GM23338 (cell line): Measurements from ENCODE around the gene DTYMK. TPM values are rescaled to one million over a fixed set of nuclear protein-coding genes. Genes with fewer than 3 reads are reported as not detected.

Experiments
- ATAC-seq: fragments of 200-7000 bp; cut with Tn5 transposase; 3 replicates; pipeline ENCODE4 v1.9.1; 2020
- DNase-seq: peaks from one replicate; pipeline ENCODE4 v3.0.0-alpha.2; 2015; ENCODE audit warnings: low spot score
- H2AFZ ChIP-seq: fragments of 200-600 bp; sonication (generic); 2 replicates; pipeline ENCODE4 v1.8.0; 2016; ENCODE audit warnings: antibody characterized with exemption, mild to moderate bottlenecking, moderate library complexity
- H3F3A ChIP-seq: fragments of 200-600 bp; sonication (generic); replicated peaks from 2 replicates; pipeline ENCODE4 v1.8.0; 2017; ENCODE audit warnings: antibody characterized with exemption, mixed run types, low read depth
- H3K27ac ChIP-seq: fragments of 200-600 bp; sonication (generic); 2 replicates; pipeline ENCODE4 v1.6.1; 2016; ENCODE audit warnings: low read depth
- H3K27me3 ChIP-seq: fragments of 200-600 bp; sonication (generic); 2 replicates; pipeline ENCODE4 v1.8.0; 2016; ENCODE audit warnings: mild to moderate bottlenecking, mixed run types, moderate library complexity; ENCODE audit not compliant: insufficient read depth
- H3K36me3 ChIP-seq: fragments of 200-600 bp; sonication (generic); 2 replicates; pipeline ENCODE4 v1.8.0; 2016; ENCODE audit warnings: mild to moderate bottlenecking; ENCODE audit not compliant: insufficient read depth
- H3K4me1 ChIP-seq: fragments of 200-600 bp; sonication (generic); 2 replicates; pipeline ENCODE4 v1.8.0; 2016; ENCODE audit warnings: mild to moderate bottlenecking, moderate library complexity; ENCODE audit not compliant: insufficient read depth
- H3K4me2 ChIP-seq: fragments of 200-600 bp; sonication (generic); 2 replicates; pipeline ENCODE4 v1.7.1; 2017; ENCODE audit warnings: mixed run types
- H3K4me3 ChIP-seq: fragments of 200-600 bp; sonication (generic); 2 replicates; pipeline ENCODE4 v1.6.1; 2016; ENCODE audit warnings: mixed run types
- H3K79me2 ChIP-seq: fragments of 200-600 bp; sonication (generic); replicated peaks from 2 replicates; pipeline ENCODE4 v1.8.0; 2017; ENCODE audit warnings: mild to moderate bottlenecking; ENCODE audit not compliant: insufficient read depth
- H3K9me2 ChIP-seq: fragments of 200-600 bp; sonication (generic); 2 replicates; pipeline ENCODE4 v1.8.0; 2017; ENCODE audit not compliant: insufficient read depth
- H4K20me1 ChIP-seq: fragments of 200-600 bp; sonication (generic); replicated peaks from 2 replicates; pipeline ENCODE4 v1.8.0; 2017; ENCODE audit warnings: mild to moderate bottlenecking; ENCODE audit not compliant: insufficient read depth
- H3K27ac Mint-ChIP-seq: 2 replicates; pipeline ENCODE4 v1.8.0; 2020; ENCODE audit warnings: inconsistent platforms, mild to moderate bottlenecking, moderate library complexity, mixed read lengths
- H3K27me3 Mint-ChIP-seq: 3 replicates; pipeline ENCODE4 v1.8.0; 2022; ENCODE audit warnings: low read depth, mild to moderate bottlenecking, moderate library complexity, mixed read lengths, inconsistent platforms; ENCODE audit not compliant: insufficient read depth, poor library complexity
- H3K36me3 Mint-ChIP-seq: 3 replicates; pipeline ENCODE4 v1.8.0; 2021; ENCODE audit warnings: low read depth, mild to moderate bottlenecking, inconsistent platforms, moderate library complexity, mixed read lengths
- H3K4me1 Mint-ChIP-seq: 3 replicates; pipeline ENCODE4 v1.8.0; 2020; ENCODE audit warnings: mild to moderate bottlenecking, inconsistent platforms, mixed read lengths
- H3K4me3 Mint-ChIP-seq: 3 replicates; pipeline ENCODE4 v1.8.0; 2021; ENCODE audit warnings: moderate library complexity, mild to moderate bottlenecking, inconsistent platforms, mixed read lengths
- H3K9me3 Mint-ChIP-seq: 3 replicates; pipeline ENCODE4 v1.8.0; 2020; ENCODE audit warnings: moderate library complexity, mild to moderate bottlenecking, inconsistent platforms, mixed read lengths
- CREB1 ChIP-seq: fragments of 250-450 bp; sonication (Bioruptor Pico); IDR thresholded peaks from 2 replicates; pipeline ENCODE4 v1.5.0; 2020; ENCODE audit warnings: low read depth, mild to moderate bottlenecking, moderate library complexity
- EZH2phosphoT487 ChIP-seq: fragments of 200-600 bp; sonication (generic); IDR thresholded peaks from one replicate; pipeline ENCODE4 v1.8.1; 2018; ENCODE audit warnings: antibody characterized with exemption; ENCODE audit not compliant: unreplicated experiment
- NANOG ChIP-seq: IDR thresholded peaks from 2 replicates; pipeline ENCODE4 v1.6.1; 2016; ENCODE audit warnings: antibody characterized with exemption, borderline replicate concordance
- POLR2AphosphoS5 ChIP-seq: IDR thresholded peaks from 2 replicates; pipeline ENCODE4 v1.6.1; 2016; ENCODE audit warnings: antibody characterized with exemption, low read depth
- REST ChIP-seq: IDR thresholded peaks from one replicate; pipeline ENCODE4 v1.6.1; 2018; ENCODE audit warnings: antibody characterized with exemption; ENCODE audit not compliant: unreplicated experiment
- STAT1 ChIP-seq: IDR thresholded peaks from one replicate; pipeline ENCODE4 v1.6.1; 2016; ENCODE audit warnings: antibody characterized with exemption; ENCODE audit not compliant: unreplicated experiment
- ZNF114 ChIP-seq: fragments of 250-450 bp; sonication (Bioruptor Pico); IDR thresholded peaks from 2 replicates; pipeline ENCODE4 v1.5.0; 2020; ENCODE audit warnings: mild to moderate bottlenecking, moderate library complexity
- ZNF331 ChIP-seq: fragments of 250-450 bp; sonication (Bioruptor Pico); IDR thresholded peaks from 2 replicates; pipeline ENCODE4 v1.5.0; 2020; ENCODE audit warnings: low read depth, mild to moderate bottlenecking, moderate library complexity
- polyA plus RNA-seq: library from polyadenylated mRNA; unstranded; fragments of >200 nt; fragmentation: Nextera tagmentation; extraction: Ambion mirVana; gene quantifications from 2 replicates; pipeline ENCODE4 v1.2.1, GENCODE V29; 2016
- total RNA-seq: library from RNA; depleted of rRNA; stranded (reverse); fragments of >200 nt; shearing (Covaris generic); gene quantifications from 2 replicates; pipeline ENCODE4 v1.2.3, GENCODE V29; 2014
- TF ChIP-seq, protein P1 (sequence below): fragments of 250-450 bp; sonication (Bioruptor Pico); IDR thresholded peaks from 2 replicates; pipeline ENCODE4 v1.5.0; 2020; ENCODE audit warnings: mild to moderate bottlenecking, moderate library complexity
- TF ChIP-seq, protein P2 (sequence below), 2 experiments: fragments of 200-600 bp in 1 of 2; sonication (generic) in 1 of 2; conservative IDR thresholded peaks; 2 replicates each; pipeline versions ENCODE4 v1.5.1 to v1.6.1; 2016 to 2017; ENCODE audit warnings: antibody characterized with exemption in 2 of 2, low read depth in 2 of 2, mild to moderate bottlenecking in 2 of 2, moderate library complexity in 1 of 2

DTYMK gene
- total and polyA plus RNA-seq, 2 experiments from 2014 or later, result 55.4 to 65.4 TPM

DNA sequence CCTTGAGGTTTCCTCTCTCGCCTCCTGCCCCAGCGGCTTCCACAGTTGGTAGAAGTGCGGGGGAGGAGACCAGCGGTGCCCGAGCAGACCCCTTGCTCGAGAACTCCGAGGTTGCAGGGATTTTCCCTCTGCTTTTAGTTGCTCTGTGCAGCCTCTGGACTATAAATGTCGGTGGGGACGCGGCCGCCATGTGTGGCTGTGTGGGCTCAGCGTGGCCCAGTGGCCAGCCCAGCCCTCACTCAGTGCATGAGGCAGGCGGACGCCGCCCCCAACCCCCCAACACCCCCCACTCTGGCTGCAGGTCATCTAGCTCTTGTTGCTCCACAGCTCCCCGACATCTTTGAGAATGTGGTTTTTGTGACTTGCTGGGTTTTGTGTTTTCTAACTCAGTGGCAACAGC is 32.5 kb upstream of the DTYMK start:
- Histone ChIP-seq H3K79me2 (no peaks in the 10 kb centered on the region; the same call in 1 of the 2 replicates), H3F3A (no peaks in the 10 kb centered on the region), H3K9me2 (no peaks in the 10 kb centered on the region), H3K4me1 (no peaks in the 10 kb centered on the region), H3K27ac (no peak overlapping the region), H2AFZ (no peak overlapping the region), H3K27me3 (no peaks in the 10 kb centered on the region), H4K20me1 (peaks cover 16% of the 10 kb centered on the region), H3K4me3 (no peak overlapping the region), H3K4me2 (no peak overlapping the region), H3K36me3 (peaks cover 14% of the 10 kb centered on the region)
- no peak overlapping the region for H3K4me3 Mint-ChIP-seq
- ATAC-seq (no peak), DNase-seq (no peak)
- peaks cover 30% of the 10 kb centered on the region for H3K9me3 Mint-ChIP-seq
- H3K27ac Mint-ChIP-seq, result no peak overlapping the region
- no peaks in the 10 kb centered on the region for H3K4me1 Mint-ChIP-seq
- H3K27me3 Mint-ChIP-seq, result peaks cover 6% of the 10 kb centered on the region
- peaks cover 76% of the 10 kb centered on the region for H3K36me3 Mint-ChIP-seq
- no peak for TF ChIP-seq EZH2phosphoT487
- TF ChIP-seq, protein P1, sequence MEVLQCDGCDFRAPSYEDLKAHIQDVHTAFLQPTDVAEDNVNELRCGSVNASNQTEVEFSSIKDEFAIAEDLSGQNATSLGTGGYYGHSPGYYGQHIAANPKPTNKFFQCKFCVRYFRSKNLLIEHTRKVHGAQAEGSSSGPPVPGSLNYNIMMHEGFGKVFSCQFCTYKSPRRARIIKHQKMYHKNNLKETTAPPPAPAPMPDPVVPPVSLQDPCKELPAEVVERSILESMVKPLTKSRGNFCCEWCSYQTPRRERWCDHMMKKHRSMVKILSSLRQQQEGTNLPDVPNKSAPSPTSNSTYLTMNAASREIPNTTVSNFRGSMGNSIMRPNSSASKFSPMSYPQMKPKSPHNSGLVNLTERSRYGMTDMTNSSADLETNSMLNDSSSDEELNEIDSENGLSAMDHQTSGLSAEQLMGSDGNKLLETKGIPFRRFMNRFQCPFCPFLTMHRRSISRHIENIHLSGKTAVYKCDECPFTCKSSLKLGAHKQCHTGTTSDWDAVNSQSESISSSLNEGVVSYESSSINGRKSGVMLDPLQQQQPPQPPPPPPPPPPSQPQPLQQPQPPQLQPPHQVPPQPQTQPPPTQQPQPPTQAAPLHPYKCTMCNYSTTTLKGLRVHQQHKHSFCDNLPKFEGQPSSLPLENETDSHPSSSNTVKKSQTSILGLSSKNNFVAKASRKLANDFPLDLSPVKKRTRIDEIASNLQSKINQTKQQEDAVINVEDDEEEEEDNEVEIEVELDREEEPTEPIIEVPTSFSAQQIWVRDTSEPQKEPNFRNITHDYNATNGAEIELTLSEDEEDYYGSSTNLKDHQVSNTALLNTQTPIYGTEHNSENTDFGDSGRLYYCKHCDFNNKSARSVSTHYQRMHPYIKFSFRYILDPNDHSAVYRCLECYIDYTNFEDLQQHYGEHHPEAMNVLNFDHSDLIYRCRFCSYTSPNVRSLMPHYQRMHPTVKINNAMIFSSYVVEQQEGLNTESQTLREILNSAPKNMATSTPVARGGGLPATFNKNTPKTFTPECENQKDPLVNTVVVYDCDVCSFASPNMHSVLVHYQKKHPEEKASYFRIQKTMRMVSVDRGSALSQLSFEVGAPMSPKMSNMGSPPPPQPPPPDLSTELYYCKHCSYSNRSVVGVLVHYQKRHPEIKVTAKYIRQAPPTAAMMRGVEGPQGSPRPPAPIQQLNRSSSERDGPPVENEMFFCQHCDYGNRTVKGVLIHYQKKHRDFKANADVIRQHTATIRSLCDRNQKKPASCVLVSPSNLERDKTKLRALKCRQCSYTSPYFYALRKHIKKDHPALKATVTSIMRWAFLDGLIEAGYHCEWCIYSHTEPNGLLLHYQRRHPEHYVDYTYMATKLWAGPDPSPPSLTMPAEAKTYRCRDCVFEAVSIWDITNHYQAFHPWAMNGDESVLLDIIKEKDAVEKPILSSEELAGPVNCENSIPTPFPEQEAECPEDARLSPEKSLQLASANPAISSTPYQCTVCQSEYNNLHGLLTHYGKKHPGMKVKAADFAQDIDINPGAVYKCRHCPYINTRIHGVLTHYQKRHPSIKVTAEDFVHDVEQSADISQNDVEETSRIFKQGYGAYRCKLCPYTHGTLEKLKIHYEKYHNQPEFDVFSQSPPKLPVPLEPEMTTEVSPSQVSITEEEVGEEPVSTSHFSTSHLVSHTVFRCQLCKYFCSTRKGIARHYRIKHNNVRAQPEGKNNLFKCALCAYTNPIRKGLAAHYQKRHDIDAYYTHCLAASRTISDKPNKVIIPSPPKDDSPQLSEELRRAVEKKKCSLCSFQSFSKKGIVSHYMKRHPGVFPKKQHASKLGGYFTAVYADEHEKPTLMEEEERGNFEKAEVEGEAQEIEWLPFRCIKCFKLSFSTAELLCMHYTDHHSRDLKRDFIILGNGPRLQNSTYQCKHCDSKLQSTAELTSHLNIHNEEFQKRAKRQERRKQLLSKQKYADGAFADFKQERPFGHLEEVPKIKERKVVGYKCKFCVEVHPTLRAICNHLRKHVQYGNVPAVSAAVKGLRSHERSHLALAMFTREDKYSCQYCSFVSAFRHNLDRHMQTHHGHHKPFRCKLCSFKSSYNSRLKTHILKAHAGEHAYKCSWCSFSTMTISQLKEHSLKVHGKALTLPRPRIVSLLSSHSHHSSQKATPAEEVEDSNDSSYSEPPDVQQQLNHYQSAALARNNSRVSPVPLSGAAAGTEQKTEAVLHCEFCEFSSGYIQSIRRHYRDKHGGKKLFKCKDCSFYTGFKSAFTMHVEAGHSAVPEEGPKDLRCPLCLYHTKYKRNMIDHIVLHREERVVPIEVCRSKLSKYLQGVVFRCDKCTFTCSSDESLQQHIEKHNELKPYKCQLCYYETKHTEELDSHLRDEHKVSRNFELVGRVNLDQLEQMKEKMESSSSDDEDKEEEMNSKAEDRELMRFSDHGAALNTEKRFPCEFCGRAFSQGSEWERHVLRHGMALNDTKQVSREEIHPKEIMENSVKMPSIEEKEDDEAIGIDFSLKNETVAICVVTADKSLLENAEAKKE (CRISPR knock-in tag), result no peak
- TF ChIP-seq ZNF114 (CRISPR knock-in tag), result no peak
- no peak for TF ChIP-seq CREB1 (CRISPR knock-in tag)

DNA sequence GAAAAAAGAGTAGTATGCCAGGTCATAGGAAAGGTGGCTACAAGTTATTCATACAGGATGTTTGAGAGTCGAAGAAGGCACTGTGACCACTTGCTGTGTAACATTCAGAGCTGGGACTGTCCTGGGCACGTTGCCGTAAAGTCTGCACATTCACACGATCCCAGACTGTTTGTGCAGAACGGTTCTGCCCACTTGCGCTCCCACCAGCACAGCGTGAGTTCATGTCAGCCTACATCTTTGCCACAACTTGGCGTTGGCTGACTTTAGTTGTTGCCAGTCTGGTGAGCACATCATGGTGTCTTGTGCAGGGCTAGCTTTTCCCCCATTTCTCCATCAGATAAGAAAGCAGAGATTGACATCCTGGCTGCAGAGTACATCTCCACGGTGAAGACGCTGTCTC is 22.3 kb upstream of the DTYMK start:
- H3K27ac ChIP-seq, result no peak overlapping the region
- Mint-ChIP-seq H3K27ac (no peak overlapping the region), H3K36me3 (peaks cover 90% of the 10 kb centered on the region), H3K4me3 (no peak overlapping the region), H3K9me3 (no peaks in the 10 kb centered on the region; the same call in 2 of the 3 replicates), H3K4me1 (no peaks in the 10 kb centered on the region), H3K27me3 (peaks cover 10% of the 10 kb centered on the region)
- no peaks in the 10 kb centered on the region for H3K9me2 ChIP-seq
- no peak overlapping the region for H3K4me2 ChIP-seq
- ATAC-seq (no peak), DNase-seq (no peak)
- no peaks in the 10 kb centered on the region for H3K4me1 ChIP-seq
- H2AFZ ChIP-seq, result no peak overlapping the region
- peaks cover 5% of the 10 kb centered on the region; the same call in 1 of the 2 replicates for H4K20me1 ChIP-seq
- no peaks in the 10 kb centered on the region for H3F3A ChIP-seq
- H3K27me3 ChIP-seq, result no peaks in the 10 kb centered on the region
- no peak overlapping the region for H3K4me3 ChIP-seq
- peaks cover 56% of the 10 kb centered on the region for H3K36me3 ChIP-seq
- peaks cover 18% of the 10 kb centered on the region for H3K79me2 ChIP-seq
- TF ChIP-seq STAT1 (no peak), ZNF331 (CRISPR knock-in tag) (no peak), NANOG (no peak), POLR2AphosphoS5 (no peak), CREB1 (CRISPR knock-in tag) (no peak), REST (no peak)
- TF ChIP-seq, protein P2, sequence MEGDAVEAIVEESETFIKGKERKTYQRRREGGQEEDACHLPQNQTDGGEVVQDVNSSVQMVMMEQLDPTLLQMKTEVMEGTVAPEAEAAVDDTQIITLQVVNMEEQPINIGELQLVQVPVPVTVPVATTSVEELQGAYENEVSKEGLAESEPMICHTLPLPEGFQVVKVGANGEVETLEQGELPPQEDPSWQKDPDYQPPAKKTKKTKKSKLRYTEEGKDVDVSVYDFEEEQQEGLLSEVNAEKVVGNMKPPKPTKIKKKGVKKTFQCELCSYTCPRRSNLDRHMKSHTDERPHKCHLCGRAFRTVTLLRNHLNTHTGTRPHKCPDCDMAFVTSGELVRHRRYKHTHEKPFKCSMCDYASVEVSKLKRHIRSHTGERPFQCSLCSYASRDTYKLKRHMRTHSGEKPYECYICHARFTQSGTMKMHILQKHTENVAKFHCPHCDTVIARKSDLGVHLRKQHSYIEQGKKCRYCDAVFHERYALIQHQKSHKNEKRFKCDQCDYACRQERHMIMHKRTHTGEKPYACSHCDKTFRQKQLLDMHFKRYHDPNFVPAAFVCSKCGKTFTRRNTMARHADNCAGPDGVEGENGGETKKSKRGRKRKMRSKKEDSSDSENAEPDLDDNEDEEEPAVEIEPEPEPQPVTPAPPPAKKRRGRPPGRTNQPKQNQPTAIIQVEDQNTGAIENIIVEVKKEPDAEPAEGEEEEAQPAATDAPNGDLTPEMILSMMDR (conservative IDR thresholded peaks at IDR 0.05; ENCODE audit: low read depth in 2 of 2), result no peak
